GM21619 (cell line): ENCODE measurements around the gene GAMT.
A peak's percentile ranks its signal among the peaks of the same experiment; 100 is the strongest.

Experiments
- ATAC-seq: cut with Tn5 transposase; IDR thresholded peaks from one replicate; pipeline ENCODE4 v1.9.1; 2021; ENCODE audit not compliant: unreplicated experiment

Gene GAMT

GRCh38 chr19:1386945-1387683, 14.2 kb downstream of the GAMT start:
- ATAC-seq = no peak

- ATAC-seq = no peak
Observed at GRCh38 chr19:1385816-1386215, 15.5 kb downstream of the GAMT start.

GRCh38 chr19:1384478-1385110, 16.7 kb downstream of the GAMT start:
- no peak for ATAC-seq

GRCh38 chr19:1384085-1384462, 17.3 kb downstream of the GAMT start:
- no peak for ATAC-seq

DNA sequence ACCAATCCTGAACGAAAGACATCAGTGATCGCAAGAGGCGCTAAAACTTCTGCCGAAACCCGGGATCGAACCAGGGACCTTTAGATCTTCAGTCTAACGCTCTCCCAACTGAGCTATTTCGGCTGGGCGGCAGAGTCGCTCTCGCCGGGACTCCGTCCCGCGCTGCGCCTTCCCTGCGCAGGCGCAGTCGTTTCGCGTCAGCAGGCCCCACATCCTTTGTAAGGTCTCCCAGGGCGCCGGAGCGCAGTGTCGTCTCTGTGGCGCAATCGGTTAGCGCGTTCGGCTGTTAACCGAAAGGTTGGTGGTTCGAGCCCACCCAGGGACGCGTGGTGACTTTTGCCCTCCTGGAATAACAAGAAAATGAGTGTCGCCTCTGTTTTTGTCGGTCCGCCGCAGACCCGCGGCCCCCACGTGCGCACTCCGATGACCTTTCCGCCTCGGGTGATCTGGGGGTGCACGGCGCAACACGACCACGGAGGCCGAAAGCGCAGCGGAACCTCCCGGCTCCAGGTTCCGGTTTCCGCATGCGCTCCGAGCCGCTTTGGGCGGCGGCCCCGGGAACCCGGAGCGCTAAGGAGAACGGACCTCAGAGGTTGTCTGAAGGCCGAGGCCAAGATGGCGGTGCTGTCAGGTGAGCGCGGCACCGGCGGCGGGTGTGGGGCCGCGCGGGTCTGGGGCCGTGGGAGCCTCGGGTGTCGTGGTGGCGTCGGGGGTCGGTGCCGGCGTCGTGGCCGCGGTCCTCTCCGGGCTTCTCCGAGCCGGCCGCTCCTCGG, 17.8 kb downstream of the GAMT start, which contains the start of gene NDUFS7:
Gene NDUFS7, plus strand, starts transcription at position 596 of the 773 bp plus-strand sequence. Its CDS starts 20 bp downstream, at position 616.
- ATAC-seq = peak; percentile 67

DNA sequence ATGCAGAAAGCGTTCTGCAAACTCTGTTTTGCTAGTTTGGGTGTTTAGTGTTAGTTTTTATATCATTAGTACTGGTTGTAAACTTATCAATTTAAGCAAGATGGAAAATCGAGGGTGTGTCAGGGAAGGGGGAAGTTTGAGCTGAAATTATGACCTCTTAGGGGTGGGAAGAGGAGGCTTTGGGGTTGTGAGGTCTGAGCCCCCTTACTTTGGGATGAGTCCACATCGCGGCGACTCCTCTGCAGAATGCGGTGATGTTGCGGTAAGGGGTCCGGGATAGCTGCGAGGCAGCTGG, 18.4 kb downstream of the GAMT start:
- ATAC-seq = no peak

DNA sequence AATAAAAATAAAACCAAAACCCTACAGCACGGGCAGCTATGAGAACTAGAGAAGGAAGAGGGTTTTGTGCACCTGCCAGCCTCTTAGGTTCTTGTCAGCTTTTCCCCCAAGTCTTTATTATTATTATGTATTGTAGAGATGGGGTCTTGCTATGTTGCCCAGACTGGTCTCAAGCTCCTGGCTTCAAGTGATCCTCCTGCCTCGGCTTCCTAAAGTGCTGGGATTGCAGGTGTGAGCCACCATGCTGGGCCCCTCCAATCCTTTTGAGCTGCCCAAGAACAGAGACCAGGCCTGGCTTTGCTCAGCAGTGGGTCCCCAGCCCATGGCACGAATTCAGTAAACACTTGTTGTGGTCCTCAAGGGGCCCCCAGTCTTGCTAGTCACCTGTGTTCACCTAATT, 19.1 kb downstream of the GAMT start:
- no peak for ATAC-seq

DNA sequence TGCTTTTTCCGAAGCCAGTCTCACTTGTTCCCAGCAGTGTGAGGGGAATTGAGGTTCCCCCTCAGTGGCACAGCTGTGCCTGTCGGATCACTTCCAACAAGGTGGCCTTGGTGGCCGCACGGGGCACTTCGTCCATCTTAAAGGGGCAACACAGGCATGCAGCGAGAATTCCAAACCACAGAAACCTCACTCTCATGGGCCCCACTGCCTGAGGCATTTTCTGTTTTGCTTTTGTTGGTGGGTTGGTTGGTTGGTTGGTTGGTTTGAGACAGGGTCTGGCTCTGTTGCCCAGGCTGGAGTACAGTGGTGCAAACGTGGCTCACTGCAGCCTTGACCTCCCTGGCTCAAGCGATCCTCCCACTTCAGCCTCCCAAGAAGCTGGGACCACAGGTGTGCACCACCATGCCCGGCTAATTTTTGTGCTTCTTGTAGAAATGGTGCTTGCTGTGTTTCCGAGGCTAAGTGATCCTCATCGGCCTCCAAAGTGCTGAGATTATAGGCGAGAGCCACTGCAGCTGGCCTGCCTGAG, 21.3 kb downstream of the GAMT start:
- ATAC-seq = no peak

- no peak for ATAC-seq
Observed at GRCh38 chr19:1379126-1379905, 22.0 kb downstream of the GAMT start.

DNA sequence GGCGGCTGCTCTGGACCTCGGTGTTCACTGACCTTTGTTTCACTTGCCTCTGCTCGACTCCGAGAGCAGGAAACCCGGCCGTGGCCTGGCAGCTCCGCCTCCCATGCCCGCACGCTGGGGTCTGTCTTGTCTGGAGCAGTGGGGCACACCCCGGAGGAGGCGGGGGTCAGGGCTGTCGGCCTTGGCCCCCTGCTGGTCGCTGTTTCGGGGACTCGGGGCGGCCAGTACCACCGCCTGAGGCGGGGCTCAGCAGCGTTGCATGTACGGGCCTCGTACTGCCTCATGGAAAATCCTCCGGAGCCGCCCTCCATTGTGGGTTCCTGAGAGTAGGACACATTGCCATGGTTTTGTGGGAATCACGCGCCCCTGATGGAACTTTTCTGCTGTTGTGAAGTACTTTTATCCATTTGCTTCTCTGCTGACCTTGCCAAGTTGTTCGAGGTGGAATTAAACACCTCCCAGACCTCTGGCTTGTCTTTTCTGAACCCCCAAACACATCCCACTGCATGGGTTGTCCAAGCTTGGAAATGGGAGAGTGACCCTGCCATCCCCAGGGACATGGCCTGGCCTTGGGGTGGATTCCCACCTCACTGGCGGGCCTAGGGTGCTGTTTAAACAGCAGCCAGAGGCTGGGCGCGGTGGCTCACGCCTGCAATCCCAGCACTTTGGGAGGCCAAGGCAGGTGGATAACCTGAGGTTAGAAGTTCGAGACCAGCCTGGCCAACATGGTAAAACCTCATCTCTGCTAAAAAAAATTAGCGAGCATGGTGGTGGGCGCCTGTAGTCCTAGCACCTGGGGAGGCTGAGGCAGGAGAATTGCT, 23.2 kb downstream of the GAMT start:
- ATAC-seq = no peak

DNA sequence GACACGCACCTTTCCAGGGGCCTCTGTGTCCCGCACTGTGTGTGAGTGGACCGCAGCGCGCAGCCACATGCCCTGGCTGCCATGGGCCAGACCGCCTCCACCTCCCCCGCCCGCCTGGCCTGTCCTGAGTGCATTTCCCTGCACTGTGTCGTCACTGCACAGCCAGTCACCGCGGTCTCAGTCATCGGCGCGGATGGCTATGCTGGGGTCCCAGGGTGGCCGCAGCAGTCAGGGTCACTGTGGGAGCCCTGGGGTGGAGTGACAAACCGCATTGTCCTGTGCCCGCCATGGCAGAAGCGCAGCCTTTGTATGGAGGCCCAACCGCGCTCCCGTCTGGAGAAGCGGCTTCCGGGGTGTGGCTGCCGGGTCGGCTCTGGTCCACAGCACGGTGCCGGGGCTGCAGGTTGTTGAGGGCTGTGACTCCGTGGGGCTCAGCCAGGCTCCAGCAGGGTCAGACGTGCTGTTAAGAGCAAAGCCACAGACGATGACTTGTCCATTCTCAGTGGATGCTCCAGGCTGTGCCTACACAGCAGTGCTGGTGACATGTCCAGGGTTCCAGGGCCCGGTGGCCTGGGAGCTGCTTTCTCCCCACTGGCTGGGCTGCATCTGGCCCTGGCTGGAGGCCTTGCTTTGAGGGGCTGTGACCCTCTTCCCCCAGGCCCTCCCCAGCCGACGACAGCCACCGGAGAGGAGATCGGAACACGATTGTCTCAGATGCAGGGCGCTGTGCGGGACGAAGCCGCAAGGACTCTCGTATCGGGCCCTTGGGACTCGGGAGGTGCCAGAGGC, 24.0 kb downstream of the GAMT start:
- no peak for ATAC-seq

- ATAC-seq = no peak
Observed at GRCh38 chr19:1376415-1376805, 24.9 kb downstream of the GAMT start.

- ATAC-seq = no peak
Observed at GRCh38 chr19:1374250-1374577, 27.1 kb downstream of the GAMT start.

- no peak for ATAC-seq
Observed at GRCh38 chr19:1373534-1374249, 27.6 kb downstream of the GAMT start.

DNA sequence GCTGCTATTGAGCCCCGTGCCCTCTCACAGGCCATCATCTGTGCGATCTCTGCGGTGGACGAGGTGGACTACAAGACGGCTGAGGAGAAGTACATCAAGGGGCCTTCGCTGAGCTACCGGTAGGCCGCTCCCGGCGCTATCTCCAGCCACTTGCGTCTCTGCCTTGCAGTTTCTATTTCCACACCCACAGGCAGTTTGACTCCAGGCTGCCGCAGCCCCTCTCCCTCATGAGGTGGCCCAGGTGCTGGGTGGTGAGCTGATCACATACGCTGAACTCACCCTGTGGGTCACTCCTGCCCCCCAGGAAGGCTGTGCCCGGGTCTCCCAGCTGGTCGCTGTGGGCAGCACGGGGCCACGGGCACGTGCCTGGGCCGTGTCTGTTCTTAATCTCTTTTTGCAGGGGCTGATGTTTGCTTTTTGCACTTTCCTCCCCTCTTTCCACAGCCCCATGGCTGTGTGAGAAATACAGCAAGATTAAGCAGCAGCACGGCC, 28.3 kb downstream of the GAMT start:
- ATAC-seq = no peak

DNA sequence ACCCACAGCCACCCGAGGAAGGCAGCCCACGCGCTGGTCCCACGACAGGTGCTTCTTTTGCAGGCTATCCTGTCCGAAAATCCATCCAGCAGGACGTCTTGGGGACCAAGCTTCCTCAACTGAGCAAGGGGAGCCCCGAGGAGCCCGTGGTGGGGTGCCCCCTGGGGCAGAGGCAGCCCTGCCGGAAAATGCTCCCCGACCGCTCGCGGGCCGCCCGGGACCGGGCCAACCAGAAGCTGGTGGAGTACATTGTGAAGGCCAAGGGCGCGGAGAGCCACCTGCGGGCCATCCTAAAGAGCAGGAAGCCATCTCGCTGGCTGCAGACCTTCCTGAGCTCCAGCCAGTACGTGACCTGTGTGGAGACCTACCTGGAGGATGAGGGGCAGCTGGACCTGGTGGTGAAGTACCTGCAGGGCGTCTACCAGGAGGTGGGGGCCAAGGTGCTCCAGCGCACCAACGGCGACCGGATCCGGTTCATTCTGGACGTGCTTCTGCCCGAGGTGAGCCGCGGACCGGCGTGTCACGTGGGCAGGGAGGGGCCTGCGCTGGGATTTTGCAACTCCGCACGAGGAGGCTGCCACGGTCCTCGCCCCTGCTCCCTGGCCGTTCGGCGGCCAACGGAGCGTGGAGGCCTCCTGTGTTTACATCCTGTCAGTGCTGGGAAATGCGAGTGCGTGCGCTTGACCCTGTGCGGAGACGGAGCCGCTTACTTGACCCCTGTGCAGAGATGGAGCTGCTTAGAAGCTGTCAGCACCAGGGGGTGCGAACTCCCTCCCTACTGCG, 30.6 kb downstream of the GAMT start:
- ATAC-seq = no peak

GRCh38 chr19:1369214-1369805, 32.0 kb downstream of the GAMT start:
- ATAC-seq = no peak
